Mesothelial cell of epicardium (in vitro differentiated cells): ENCODE data around the gene SCIMP. TPM values are rescaled to one million over a fixed set of nuclear protein-coding genes. Genes with fewer than 3 reads are reported as not detected.

ENCODE experiments used
- DNase-seq, 2 experiments: peaks; one replicate each; pipeline ENCODE4 v3.0.0; 2021; ENCODE audit warnings: low spot score in 2 of 2; ENCODE audit not compliant: unreplicated experiment in 2 of 2
- H3K27ac Mint-ChIP-seq: 2 replicates; pipeline ENCODE4 v1.8.0; 2021; ENCODE audit warnings: mixed read lengths
- H3K27me3 Mint-ChIP-seq: 2 replicates; pipeline ENCODE4 v1.8.0; 2021; ENCODE audit warnings: low read depth, mixed read lengths
- H3K36me3 Mint-ChIP-seq: 2 replicates; pipeline ENCODE4 v1.8.0; 2021; ENCODE audit warnings: mixed read lengths
- H3K4me1 Mint-ChIP-seq: 2 replicates; pipeline ENCODE4 v1.8.0; 2021; ENCODE audit warnings: mixed read lengths
- H3K4me3 Mint-ChIP-seq: 2 replicates; pipeline ENCODE4 v1.8.0; 2021; ENCODE audit warnings: mild to moderate bottlenecking, moderate library complexity, mixed read lengths
- H3K9me3 Mint-ChIP-seq: 2 replicates; pipeline ENCODE4 v1.8.0; 2021; ENCODE audit warnings: mixed read lengths
- CTCF ChIP-seq: fragments of 200-600 bp; sonication (generic); IDR thresholded peaks from one replicate; pipeline ENCODE4 v1.5.0; 2021; ENCODE audit warnings: antibody characterized with exemption; ENCODE audit not compliant: unreplicated experiment
- total RNA-seq: library from RNA; stranded (reverse); gene quantifications from 3 replicates; pipeline ENCODE4 v1.2.1, GENCODE V29; 2021

SCIMP gene
- total RNA-seq, 1 donor from 2014 or later, result not detected

GRCh38 chr17:5254903-5255521, 20.4 kb upstream of the SCIMP start:
- no peak for TF ChIP-seq CTCF
- no peak for DNase-seq
- Mint-ChIP-seq H3K27me3 (no peaks in the 10 kb centered on the region), H3K4me3 (no peak overlapping the region), H3K9me3 (no peaks in the 10 kb centered on the region), H3K27ac (no peak overlapping the region), H3K36me3 (no peaks in the 10 kb centered on the region), H3K4me1 (no peaks in the 10 kb centered on the region)

GRCh38 chr17:5254414-5254813, 19.8 kb upstream of the SCIMP start:
- no peak for DNase-seq
- Mint-ChIP-seq H3K9me3 (no peaks in the 10 kb centered on the region), H3K27me3 (no peaks in the 10 kb centered on the region), H3K4me3 (no peak overlapping the region), H3K36me3 (no peaks in the 10 kb centered on the region), H3K27ac (no peak overlapping the region), H3K4me1 (no peaks in the 10 kb centered on the region)
- TF ChIP-seq CTCF, result no peak

- Mint-ChIP-seq H3K27ac (no peak overlapping the region), H3K4me1 (no peaks in the 10 kb centered on the region), H3K36me3 (no peaks in the 10 kb centered on the region), H3K9me3 (no peaks in the 10 kb centered on the region), H3K27me3 (no peaks in the 10 kb centered on the region), H3K4me3 (no peak overlapping the region)
- TF ChIP-seq CTCF, result peak; percentile 56
- peak in 1 of 2 experiments; percentile 48 for DNase-seq
Observed at GRCh38 chr17:5249615-5250014, 15.0 kb upstream of the SCIMP start.

GRCh38 chr17:5248821-5249479, 14.3 kb upstream of the SCIMP start:
- TF ChIP-seq CTCF, result no peak
- Mint-ChIP-seq H3K9me3 (no peaks in the 10 kb centered on the region), H3K36me3 (no peaks in the 10 kb centered on the region), H3K27me3 (no peaks in the 10 kb centered on the region), H3K4me3 (no peak overlapping the region), H3K4me1 (no peaks in the 10 kb centered on the region), H3K27ac (no peak overlapping the region)
- DNase-seq, result no peak

GRCh38 chr17:5247621-5248020, 13.0 kb upstream of the SCIMP start:
- H3K36me3 Mint-ChIP-seq, result no peaks in the 10 kb centered on the region
- no peak for TF ChIP-seq CTCF
- H3K27me3 Mint-ChIP-seq, result no peaks in the 10 kb centered on the region
- H3K9me3 Mint-ChIP-seq, result no peaks in the 10 kb centered on the region
- DNase-seq, result no peak
- no peaks in the 10 kb centered on the region for H3K4me1 Mint-ChIP-seq
- H3K4me3 Mint-ChIP-seq, result no peak overlapping the region
- H3K27ac Mint-ChIP-seq, result no peak overlapping the region
